G401.6 (cell line): ENCODE measurements around the gene TUBG1.
"Not testable (repeated sequence)": the region's sequence is repeated elsewhere in the genome, so short reads cannot be mapped to it uniquely, and the experiment has no call there.

Experiments used
- FAIRE-seq: peaks from 2 replicates; lab custom pipeline; 2012; peaks lifted over from hg19 to GRCh38; lab: Jason Lieb, UNC

The TUBG1 gene

GRCh38 chr17:42623732-42624596 lies 14.5 kb downstream of the TUBG1 start:
- FAIRE-seq, result no peak

GRCh38 chr17:42627032-42627764 lies 17.7 kb downstream of the TUBG1 start:
- FAIRE-seq, result not testable (repeated sequence)

GRCh38 chr17:42629411-42630009 lies 20.0 kb downstream of the TUBG1 start:
- FAIRE-seq, result no peak

GRCh38 chr17:42632949-42633444 lies 23.5 kb downstream of the TUBG1 start:
- no peak for FAIRE-seq

- FAIRE-seq, result no peak
These were observed 30.1 kb downstream of the TUBG1 start for GRCh38 chr17:42639525-42640113.

- FAIRE-seq, result no peak
These were observed 30.6 kb downstream of the TUBG1 start for GRCh38 chr17:42640121-42640520.

- no peak for FAIRE-seq
These were observed 32.9 kb downstream of the TUBG1 start for GRCh38 chr17:42642336-42642735.

GRCh38 chr17:42647778-42648177 lies 38.3 kb downstream of the TUBG1 start:
- FAIRE-seq, result no peak

- no peak for FAIRE-seq
These were observed 41.9 kb downstream of the TUBG1 start for GRCh38 chr17:42651392-42651791.

GRCh38 chr17:42653179-42654124 lies 44.0 kb downstream of the TUBG1 start:
- no peak for FAIRE-seq

GRCh38 chr17:42655528-42655927 lies 46.0 kb downstream of the TUBG1 start:
- no peak for FAIRE-seq

- FAIRE-seq, result no peak
These were observed 48.5 kb downstream of the TUBG1 start for GRCh38 chr17:42657824-42658588.

GRCh38 chr17:42659079-42659931 lies 49.8 kb downstream of the TUBG1 start, which contains the start of gene TUBG2:
TSS of gene TUBG2 (plus strand) at chr17:42659284. CDS start at chr17:42659504, 220 bp downstream.
- FAIRE-seq, result no peak

GRCh38 chr17:42659932-42660274 lies 50.4 kb downstream of the TUBG1 start:
- not testable (repeated sequence) for FAIRE-seq

GRCh38 chr17:42660692-42661345 lies 51.3 kb downstream of the TUBG1 start:
- no peak for FAIRE-seq
